ENCODE results near the gene PLXNA2.

PLXNA2 gene

GRCh38 chr1:208015255-208015654 is 228.9 kb downstream of the PLXNA2 start:
- DNase-seq (ENCODE audit: low read depth), result no peak

- no peak for DNase-seq (ENCODE audit: low read depth)
Observed at GRCh38 chr1:208013210-208013609, 231.0 kb downstream of the PLXNA2 start.

GRCh38 chr1:208012721-208013120 is 231.5 kb downstream of the PLXNA2 start:
- DNase-seq (ENCODE audit: low read depth), result no peak

GRCh38 chr1:208010487-208011071 is 233.6 kb downstream of the PLXNA2 start:
- DNase-seq (ENCODE audit: low read depth), result no peak

- no peak for DNase-seq (ENCODE audit: low read depth)
Observed at GRCh38 chr1:208009706-208010444, 234.3 kb downstream of the PLXNA2 start.

GRCh38 chr1:208009303-208009702 is 234.9 kb downstream of the PLXNA2 start:
- DNase-seq (ENCODE audit: low read depth), result no peak

- DNase-seq (ENCODE audit: low read depth), result no peak
Observed at GRCh38 chr1:208008534-208008933, 235.7 kb downstream of the PLXNA2 start.

- no peak for DNase-seq (ENCODE audit: low read depth)
Observed at GRCh38 chr1:208007938-208008342, 236.2 kb downstream of the PLXNA2 start.

GRCh38 chr1:208007319-208007937 is 236.8 kb downstream of the PLXNA2 start:
- DNase-seq (ENCODE audit: low read depth), result no peak

- DNase-seq (ENCODE audit: low read depth), result no peak
Observed at GRCh38 chr1:208006258-208006920, 237.8 kb downstream of the PLXNA2 start.

- no peak for DNase-seq (ENCODE audit: low read depth)
Observed at GRCh38 chr1:208004851-208005250, 239.3 kb downstream of the PLXNA2 start.

- DNase-seq (ENCODE audit: low read depth), result no peak
Observed at GRCh38 chr1:208003241-208003640, 240.9 kb downstream of the PLXNA2 start.

- DNase-seq (ENCODE audit: low read depth), result no peak
Observed at GRCh38 chr1:208002672-208003071, 241.5 kb downstream of the PLXNA2 start.

- DNase-seq (ENCODE audit: low read depth), result no peak
Observed at GRCh38 chr1:208002078-208002477, 242.1 kb downstream of the PLXNA2 start.

- DNase-seq (ENCODE audit: low read depth), result no peak
Observed at GRCh38 chr1:208000504-208000903, 243.7 kb downstream of the PLXNA2 start.

- DNase-seq (ENCODE audit: low read depth), result no peak
Observed at GRCh38 chr1:207999972-208000371, 244.2 kb downstream of the PLXNA2 start.

- no peak for DNase-seq (ENCODE audit: low read depth)
Observed at GRCh38 chr1:207999274-207999915, 244.8 kb downstream of the PLXNA2 start.

- no peak for DNase-seq (ENCODE audit: low read depth)
Observed at GRCh38 chr1:207998691-207999090, 245.5 kb downstream of the PLXNA2 start.

GRCh38 chr1:207997486-207998268 is 246.5 kb downstream of the PLXNA2 start:
- no peak for DNase-seq (ENCODE audit: low read depth)

GRCh38 chr1:207996636-207997035 is 247.5 kb downstream of the PLXNA2 start:
- no peak for DNase-seq (ENCODE audit: low read depth)

- no peak for DNase-seq (ENCODE audit: low read depth)
Observed at GRCh38 chr1:207995576-207995975, 248.6 kb downstream of the PLXNA2 start.

All from stimulated activated CD8-positive, alpha-beta memory T cell treated with anti-CD3 and anti-CD28 coated beads, Interleukin-12 subunit alpha, Interleukin-12 subunit beta, amount 100 ng/mL, for 4 hours (primary cell).